ENCODE data around the gene TBKBP1.

The TBKBP1 gene

DNA sequence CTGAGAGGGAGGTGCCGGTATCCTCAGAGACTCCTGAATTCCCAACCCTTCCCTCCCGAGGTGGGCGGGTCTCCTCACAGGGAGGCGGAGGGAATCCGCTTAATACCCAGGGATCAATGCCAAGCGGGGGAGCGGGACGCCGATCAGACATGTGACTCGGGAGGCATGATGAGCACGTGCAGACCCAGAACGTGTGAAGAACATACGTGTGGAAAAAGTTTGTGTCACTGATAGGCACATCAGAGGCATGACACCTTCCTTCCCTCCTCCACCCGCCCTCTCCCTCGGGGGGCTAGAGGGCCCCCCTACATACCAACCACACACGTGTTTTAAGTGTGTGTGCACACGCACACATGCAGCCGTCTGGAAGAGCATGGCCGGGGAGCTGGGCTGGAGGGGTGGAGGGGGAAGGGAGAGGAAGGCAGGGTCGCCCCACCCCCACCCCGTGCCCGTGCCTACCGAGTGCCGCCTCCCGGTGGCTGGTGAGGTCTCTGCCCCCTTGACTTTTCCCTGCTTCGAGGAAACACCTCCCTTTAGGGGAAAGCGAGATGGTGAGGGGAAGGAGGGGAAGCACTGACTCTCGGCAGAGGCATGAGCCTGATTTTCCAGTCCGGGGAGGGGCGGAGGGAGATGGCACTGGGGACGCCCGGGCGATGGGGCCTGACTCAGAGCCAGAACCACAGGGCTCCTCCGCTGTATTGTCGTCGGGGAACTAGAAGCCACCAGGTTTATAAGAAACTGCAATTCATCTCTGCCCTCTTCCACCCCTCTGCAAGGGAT lies 27.0 kb downstream of the TBKBP1 start:
- DNase-seq (ENCODE audit: low read depth): peak; percentile 6
- H3K4me3 ChIP-seq (ENCODE audit: low read length): no peak overlapping the region
- no peak for TF ChIP-seq CTCF (conservative IDR thresholded peaks at IDR 0.05; ENCODE audit: low read length)

DNA sequence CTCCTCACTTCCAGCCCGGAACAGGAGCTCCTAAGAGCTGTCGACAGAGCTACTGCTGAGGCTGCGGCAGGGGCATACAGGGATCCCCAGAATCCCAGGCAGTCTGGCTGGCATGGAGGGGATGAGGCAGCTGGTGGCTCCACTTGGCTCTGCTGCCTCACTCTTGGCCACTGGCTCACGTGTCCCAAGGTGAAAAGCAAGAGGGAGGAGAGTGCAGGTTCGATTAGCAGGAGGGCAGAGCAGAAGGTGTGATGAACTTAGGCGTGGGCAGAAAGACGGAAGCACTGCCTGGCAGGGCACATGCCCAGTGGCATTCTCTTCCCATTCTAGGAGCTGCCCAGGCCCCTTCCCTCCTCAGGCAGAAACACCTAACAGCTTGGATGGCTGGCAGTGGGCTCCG lies 27.8 kb downstream of the TBKBP1 start:
- no peak overlapping the region for H3K4me3 ChIP-seq (ENCODE audit: low read length)
- no peak for TF ChIP-seq CTCF (conservative IDR thresholded peaks at IDR 0.05; ENCODE audit: low read length)
- DNase-seq (ENCODE audit: low read depth): no peak

DNA sequence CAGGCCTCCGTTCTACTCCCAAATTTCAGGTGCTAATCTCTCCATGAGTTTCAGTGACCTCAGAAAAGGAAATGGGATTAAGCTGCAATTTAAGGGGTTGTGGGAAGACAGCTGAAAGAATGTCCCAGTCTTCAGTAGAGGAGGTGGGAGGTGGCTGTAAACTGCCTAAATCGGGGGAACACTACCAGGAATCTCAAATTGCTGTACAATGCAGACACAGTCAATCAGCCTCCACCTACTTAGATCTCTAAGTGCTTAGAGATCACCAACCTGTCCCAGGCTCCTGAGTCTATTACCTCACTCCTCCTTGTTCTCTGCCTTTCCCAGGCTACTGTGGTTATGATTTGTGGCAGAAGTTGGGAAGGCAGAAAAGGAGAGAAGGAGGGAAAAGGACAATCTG lies 30.7 kb downstream of the TBKBP1 start:
- TF ChIP-seq CTCF (conservative IDR thresholded peaks at IDR 0.05; ENCODE audit: low read length): no peak
- H3K4me3 ChIP-seq (ENCODE audit: low read length): no peak overlapping the region
- DNase-seq (ENCODE audit: low read depth): no peak

- peak; percentile 17; the same call in 1 of the 2 replicates for TF ChIP-seq CTCF (conservative IDR thresholded peaks at IDR 0.05; ENCODE audit: low read length)
- no peak overlapping the region for H3K4me3 ChIP-seq (ENCODE audit: low read length)
- no peak for DNase-seq (ENCODE audit: low read depth)
These were observed 31.6 kb downstream of the TBKBP1 start for GRCh38 chr17:47725446-47726111.

GRCh38 chr17:47726796-47727703 lies 33.1 kb downstream of the TBKBP1 start:
- no peak overlapping the region for H3K4me3 ChIP-seq (ENCODE audit: low read length)
- TF ChIP-seq CTCF (conservative IDR thresholded peaks at IDR 0.05; ENCODE audit: low read length): no peak
- DNase-seq (ENCODE audit: low read depth): no peak

- no peak for TF ChIP-seq CTCF (conservative IDR thresholded peaks at IDR 0.05; ENCODE audit: low read length)
- H3K4me3 ChIP-seq (ENCODE audit: low read length): no peak overlapping the region
- no peak for DNase-seq (ENCODE audit: low read depth)
These were observed 33.7 kb downstream of the TBKBP1 start for GRCh38 chr17:47727704-47728036.
